GM18858 (cell line): ENCODE data around the gene PLXNC1.

Source experiments
- ATAC-seq: cut with Tn5 transposase; IDR thresholded peaks from one replicate; pipeline ENCODE4 v1.9.1; 2021; ENCODE audit not compliant: unreplicated experiment

The PLXNC1 gene

DNA sequence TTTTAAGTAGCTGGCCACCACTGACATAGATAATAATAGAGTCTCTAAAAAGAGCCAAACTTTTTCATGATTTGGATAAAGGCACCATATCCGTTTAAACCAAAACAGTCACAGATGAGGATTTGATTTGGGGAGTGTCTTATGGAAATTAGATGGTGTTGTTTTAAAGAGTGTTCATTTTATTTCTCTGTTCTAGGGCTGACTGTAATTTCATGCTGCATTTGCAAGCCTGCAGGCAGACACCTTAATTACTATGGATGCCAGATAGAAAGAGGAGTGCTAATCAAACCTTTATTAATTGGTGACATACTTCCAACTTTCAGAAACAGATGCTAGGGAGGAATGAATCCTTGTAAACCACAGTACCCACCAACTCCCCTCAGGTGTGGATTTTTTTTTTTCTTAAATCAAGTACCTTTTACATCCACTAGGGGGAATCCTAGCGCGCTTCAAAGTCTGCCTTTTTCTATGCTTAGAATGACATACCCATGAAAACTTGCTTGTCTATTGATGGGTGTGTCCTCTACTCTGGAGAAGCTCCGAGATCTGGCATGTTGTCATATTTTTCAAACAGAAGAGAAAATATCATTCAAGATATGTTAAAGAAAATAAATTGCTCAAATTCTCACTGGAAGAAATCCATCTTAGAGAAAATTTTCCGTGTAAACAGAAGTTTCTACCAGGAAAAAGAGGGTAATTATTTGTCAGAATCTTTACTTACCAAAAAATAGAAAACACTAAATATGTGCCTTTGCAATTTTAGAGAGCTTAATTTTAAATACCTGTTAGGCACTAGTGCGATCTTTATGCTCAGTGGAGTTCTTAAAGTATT, 14.2 kb upstream of the PLXNC1 start:
- ATAC-seq: peak; percentile 49

DNA sequence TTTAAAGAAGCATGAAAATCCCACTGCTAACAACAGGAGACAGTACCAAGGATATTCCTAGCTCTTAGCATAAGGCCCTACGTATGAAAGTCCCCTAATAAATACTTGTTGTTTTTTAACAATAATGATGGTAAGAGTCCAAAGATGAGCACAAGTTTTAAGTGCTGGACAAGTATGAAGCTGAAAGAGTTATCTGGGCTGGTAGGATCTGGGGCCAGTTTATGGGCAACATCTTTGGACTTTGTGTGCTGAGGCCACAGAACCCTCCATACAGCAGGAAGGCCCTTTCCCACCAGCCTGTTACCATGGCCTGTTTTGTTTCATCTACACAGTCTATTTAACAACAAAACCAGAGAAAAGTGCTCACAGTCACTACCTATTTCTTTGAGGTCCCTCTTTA, 12.5 kb upstream of the PLXNC1 start:
- ATAC-seq: no peak

DNA sequence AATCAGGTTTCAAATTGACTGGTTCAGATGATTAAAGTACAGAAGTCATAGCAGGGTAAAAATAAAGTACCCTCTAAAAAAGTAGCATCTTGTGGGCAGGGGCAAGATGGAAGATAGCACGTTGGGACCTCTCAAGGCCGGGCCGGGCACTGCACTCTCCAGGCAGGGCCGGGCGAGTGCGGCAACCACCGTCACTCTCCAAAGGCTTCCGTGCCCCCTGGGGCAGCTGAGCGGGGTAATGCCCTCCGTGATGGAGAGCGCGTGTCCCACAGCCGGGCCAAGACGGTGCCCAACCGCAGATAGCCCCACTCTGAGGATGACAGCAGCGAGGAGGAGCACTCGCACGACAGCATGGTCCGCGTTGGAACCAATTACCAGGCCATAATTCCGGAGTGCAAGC, 8.6 kb upstream of the PLXNC1 start:
- ATAC-seq: no peak

DNA sequence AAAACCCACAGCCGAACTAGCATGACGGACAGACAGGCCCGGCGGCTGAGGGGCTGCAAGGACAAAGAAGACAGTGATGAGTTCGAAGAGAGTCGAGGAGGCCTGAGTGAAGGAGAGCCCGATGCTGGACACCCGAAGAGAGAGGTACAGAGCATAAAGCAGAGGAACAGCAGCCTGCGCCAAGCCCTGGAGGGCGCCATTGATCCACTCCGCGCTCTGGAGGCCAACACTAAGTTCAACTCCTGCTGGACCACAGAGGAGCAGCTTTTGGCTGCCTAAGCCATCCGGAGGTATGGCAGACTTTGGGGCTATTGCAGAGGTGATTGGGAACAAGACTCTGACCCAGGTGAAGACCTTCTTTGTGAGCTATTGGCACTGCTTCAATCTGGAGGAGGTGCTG, 7.8 kb upstream of the PLXNC1 start:
- no peak for ATAC-seq

DNA sequence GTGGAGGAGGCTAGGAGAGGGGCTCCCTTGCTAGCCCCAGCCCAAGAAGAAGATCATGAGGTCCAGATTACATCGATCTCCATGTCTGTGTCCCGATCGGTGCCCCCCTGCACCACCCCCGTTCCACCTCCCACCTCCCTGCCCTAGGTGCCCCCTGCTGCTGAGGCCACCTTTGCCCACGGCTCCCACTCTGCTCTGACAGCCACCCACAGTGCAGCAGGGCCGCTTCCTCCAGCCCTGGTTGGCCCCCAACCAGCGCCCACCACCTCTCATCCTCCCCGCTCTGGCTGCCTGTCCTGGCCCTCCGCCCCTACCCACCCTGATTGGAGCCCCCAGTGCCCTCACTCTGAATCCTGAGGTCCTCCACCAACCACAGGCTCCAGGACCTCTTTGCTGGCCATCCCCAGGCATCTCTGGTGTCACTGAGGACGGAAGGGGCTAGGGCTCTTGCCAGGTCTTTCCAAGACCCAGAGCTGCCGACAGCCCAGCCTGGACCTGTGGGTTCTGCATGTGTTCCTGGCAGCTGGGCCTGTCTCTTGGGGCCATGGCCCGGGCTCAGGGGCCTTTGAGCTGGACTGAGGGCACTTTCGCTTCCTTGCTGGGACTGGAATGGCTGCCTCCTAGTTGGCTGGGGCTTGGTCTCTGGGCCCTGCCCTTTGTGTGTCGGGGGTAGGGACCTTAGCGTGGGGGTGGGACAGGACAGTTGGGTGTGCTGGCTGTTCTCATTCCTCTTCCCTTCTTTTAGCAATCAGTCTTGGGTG, 7.2 kb upstream of the PLXNC1 start:
- ATAC-seq: no peak

DNA sequence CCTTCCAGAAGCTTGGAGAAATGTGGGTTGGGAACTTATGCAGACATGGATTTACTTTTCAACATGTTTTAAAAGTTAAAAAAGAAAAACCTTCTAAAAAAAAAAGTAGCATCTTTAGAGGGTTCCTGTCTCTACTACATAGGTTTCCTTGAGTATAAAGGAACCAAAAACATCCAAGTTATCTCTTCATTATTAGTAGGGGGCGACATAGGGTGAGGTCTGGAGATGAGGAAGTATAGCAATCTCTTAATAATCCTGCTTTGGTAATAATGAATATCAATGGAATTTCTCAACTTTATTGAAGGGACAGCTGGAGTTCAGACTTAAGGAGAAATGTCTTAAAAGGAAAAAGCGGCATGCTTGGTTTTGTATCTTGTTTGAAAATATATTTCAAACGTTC, 6.5 kb upstream of the PLXNC1 start:
- no peak for ATAC-seq

DNA sequence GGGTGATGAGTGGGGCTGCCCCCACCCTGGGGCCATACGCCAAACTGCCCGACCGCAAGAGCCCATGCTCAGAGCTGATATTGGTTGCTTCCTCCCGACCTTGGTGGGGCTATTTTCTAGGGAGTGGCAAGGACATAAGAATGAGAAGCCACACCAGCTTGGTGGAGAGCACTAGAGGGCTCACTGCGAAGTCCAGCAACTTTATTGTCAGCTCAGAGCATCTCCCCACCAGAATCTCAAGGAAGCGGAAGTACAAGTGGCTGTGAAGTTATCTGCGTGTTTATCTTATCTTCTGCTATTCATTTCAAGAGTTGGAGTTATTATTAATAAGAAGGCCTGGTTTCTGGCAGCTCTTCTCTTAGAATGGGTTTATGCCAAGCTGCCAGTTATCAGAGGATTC, 4.9 kb upstream of the PLXNC1 start:
- ATAC-seq: no peak

DNA sequence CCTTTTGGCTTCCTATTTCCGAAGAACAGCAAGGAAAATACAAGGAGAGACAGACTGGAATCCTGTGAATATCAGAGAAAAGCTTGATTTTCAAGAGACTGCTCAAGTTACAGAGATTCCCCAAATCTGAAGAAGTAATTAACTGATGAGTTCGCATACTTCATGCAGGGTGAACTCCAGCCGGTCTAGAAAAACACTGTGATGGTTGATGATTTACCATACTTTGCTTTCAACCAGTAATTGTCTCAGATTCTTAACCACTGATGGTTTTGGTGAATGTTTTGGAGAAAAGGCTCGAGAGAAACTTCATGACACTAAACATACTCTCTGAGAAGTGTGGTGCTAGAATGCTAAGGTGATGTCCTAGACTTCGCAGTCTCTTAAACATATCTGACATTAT, 4.4 kb upstream of the PLXNC1 start:
- ATAC-seq: no peak

DNA sequence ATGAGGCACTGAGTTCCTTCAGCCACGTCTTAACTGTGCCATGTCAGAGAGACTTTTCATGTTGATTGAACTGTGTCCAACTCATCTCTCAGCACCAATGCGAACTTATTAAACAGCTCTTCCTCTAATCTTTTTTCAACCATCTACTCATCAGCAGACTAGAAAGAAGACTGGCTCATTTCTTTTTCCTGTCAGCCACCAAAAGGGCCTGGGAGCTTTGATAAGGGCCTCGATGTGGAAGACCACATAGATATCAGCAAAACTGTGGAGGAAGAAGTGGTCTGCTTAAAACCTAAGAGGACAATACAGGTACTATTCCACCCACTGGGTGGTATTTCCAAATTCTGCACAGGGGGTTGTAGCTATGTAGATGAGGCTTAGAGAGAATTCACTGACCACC, 3.6 kb upstream of the PLXNC1 start:
- ATAC-seq: no peak

DNA sequence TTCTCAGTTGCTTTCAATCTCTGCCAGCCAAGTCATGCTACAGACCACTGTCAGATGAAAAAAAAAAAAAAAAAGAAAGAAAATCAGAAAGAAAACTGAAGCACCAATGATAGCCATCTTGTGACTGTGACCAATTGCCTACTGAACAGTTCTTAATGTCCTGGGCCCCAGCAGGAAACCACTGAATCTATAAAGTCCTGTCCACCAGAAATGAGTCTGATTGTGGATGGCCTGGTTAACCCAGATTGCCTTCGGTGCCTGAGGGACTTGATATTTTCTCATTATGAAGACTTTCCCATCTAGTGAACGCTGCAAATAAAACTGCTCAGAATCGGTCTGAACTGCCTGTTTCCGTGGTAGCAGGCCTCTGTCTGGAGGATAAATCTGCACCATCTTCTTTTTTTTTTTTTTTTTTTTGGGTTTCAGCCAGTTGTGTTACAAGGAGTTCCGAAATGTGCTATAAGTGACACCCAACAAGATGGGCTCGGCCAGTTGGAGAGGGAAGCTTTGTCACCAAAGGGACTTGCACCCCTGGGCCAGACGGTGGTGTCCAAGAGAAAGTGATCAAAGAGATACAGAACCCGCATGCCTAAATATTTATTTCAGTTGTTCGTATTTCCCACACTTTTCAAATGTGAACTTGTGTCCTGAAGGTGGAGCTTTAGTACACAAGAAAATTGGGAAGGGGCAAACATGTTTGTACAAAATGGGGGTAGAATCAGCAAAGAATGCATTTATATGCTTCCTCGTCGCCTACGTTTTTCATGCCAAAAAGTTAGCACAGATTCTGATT, 3.0 kb upstream of the PLXNC1 start:
- ATAC-seq: no peak

DNA sequence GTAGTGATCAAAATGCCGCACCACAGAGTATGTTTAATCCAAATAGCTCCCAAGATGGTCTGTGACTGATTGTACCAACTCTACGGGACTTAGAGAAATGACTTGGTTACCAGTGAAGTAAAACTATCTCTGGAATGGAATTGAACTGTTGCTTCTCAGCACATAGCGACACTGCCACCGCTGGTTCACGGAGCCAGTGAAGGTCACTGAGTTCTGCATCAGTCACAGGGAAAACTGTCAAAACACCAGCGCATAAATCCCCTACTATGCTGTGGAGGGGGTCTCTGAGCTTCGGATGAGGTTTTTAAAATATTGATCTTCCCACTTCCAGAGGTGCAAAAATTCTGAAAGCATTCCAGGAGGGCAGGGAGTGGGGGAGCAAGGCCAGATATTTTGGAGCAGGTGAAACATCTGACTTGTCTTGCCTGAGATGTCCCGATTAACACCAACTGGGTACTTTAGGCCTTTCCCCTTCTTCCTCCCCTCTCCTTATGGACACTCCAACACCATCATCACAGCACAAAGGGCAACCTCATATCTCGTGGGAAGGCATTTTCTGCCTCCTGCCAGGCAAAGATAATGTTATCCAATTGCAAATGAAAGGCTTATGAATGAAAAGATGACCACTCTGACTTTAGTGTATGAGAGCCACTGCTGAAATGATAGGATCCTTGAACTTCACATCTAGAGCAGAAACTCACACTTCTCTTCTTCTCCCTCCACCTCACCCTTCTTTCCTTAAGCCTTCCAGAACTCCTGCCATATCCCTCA, 2.0 kb upstream of the PLXNC1 start:
- ATAC-seq: no peak

DNA sequence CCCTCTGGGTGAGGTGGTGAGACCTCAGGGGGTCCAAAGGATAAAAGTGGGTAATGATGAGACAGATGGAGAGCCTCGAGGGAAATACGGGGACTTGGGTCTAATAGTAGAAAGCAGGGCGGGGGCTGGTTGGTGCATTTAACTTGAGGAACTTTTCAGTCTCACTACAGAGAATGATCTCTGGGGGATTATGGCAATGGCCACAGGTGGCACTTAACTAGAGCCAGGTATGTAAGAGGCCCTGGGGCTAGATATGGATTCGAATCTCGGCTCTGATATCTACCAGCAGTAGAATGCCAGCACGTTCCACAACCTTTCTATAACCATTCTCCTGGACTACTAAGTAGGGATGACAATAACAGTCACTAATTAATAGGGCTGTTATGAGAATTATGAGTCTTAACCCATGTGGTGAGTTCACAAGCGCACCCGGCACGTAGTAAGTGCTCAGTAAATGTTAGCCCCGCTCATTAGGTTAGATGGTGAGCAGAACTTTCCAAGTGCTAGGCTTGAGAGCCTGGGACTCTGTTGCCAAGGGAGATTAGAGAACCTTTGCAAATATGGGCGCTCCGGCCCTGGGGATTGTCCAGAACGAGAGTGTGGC, 888 bp upstream of the PLXNC1 start:
- no peak for ATAC-seq

DNA sequence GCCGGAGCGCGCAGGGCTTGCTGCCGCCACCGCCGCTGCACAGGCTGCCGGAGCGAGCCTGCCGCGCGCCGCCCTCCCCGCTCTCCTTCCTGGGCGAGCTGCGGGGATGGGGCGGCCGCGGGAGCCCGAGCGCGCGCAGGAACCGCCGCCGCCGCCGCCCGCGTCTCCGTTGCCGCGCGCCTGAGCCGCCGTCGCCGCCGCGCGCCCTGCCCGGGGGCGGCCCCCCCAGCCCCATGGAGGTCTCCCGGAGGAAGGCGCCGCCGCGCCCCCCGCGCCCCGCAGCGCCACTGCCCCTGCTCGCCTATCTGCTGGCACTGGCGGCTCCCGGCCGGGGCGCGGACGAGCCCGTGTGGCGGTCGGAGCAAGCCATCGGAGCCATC, 352 bp downstream of the PLXNC1 start:
- peak; percentile 14 for ATAC-seq

DNA sequence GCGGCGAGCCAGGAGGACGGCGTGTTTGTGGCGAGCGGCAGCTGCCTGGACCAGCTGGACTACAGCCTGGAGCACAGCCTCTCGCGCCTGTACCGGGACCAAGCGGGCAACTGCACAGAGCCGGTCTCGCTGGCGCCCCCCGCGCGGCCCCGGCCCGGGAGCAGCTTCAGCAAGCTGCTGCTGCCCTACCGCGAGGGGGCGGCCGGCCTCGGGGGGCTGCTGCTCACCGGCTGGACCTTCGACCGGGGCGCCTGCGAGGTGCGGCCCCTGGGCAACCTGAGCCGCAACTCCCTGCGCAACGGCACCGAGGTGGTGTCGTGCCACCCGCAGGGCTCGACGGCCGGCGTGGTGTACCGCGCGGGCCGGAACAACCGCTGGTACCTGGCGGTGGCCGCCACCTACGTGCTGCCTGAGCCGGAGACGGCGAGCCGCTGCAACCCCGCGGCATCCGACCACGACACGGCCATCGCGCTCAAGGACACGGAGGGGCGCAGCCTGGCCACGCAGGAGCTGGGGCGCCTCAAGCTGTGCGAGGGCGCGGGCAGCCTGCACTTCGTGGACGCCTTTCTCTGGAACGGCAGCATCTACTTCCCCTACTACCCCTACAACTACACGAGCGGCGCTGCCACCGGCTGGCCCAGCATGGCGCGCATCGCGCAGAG, 873 bp downstream of the PLXNC1 start:
- peak; percentile 21 for ATAC-seq

DNA sequence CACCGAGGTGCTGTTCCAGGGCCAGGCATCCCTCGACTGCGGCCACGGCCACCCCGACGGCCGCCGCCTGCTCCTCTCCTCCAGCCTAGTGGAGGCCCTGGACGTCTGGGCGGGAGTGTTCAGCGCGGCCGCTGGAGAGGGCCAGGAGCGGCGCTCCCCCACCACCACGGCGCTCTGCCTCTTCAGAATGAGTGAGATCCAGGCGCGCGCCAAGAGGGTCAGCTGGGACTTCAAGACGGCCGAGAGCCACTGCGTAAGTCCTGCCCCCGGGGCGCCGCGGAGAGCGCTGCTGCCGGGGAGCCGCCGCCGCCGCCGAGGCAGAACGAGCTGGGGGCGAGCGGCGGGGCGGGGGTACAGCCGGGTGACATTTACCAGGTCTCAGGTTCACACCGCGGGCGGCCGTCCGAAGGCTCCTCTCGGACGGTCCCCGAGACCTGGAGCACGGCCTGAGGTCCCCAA, 1.4 kb downstream of the PLXNC1 start:
- peak; percentile 2 for ATAC-seq

DNA sequence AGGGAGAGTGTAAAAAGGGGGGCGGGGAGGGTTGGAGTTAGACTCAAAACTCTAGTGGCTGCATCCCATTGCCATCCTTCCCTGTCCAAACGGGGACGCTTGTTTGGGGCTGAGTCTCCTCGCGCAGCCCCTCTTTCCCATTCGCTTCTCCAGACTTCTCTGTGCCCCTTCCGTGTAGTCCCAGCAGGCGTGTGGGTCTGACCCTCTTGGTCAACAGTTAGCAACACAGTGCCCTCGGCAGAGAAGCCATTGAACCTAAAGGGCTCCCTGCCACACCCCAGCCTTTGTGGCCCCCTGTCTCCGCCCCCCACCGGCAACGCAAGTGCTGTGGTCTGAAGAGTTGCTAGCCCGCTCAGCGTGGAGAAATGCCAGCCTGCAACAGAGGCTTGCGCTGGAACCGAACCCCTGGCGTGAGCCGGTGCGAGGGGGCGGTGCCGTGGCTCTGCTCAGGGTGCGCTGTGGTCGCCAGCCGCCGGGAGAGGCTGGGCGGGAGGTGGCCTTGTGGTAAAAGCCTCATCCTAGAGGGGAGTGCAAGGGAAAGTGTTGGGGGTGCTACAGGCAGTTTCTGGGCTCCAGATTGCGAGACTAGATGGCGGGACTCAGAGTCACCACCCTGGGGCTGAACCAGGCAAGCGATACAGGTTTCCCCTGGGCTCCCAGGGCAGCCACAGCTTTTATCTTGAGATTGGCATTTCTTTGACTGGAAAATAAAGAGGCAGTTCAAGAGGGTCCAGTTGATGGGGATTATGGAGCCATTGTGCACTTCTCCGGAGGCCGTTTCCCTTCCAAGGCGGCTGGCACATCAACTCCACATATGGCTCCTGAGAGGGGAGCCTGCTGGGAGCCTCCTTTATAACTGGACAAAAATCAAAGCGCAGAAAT, 2.1 kb downstream of the PLXNC1 start:
- ATAC-seq: no peak

DNA sequence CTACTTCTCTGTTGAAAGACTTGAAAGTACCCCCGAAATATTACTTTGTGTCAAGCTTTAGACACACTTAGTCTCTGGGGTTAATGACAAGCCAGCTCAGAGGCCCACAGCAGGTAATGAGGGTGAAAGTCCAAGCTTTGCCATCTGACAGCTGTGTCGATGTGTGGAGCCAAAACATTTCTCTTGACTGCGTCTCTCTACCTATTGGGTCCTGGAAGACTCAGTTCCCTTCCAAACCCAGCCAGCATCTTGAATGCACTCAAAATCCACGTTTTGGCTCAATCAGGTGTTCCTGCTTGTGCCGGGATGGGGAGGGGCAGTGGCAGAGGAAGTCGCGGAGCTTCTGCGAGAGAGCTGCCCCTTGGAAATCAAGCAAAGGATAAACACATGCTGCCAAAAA, 3.2 kb downstream of the PLXNC1 start:
- ATAC-seq: no peak

DNA sequence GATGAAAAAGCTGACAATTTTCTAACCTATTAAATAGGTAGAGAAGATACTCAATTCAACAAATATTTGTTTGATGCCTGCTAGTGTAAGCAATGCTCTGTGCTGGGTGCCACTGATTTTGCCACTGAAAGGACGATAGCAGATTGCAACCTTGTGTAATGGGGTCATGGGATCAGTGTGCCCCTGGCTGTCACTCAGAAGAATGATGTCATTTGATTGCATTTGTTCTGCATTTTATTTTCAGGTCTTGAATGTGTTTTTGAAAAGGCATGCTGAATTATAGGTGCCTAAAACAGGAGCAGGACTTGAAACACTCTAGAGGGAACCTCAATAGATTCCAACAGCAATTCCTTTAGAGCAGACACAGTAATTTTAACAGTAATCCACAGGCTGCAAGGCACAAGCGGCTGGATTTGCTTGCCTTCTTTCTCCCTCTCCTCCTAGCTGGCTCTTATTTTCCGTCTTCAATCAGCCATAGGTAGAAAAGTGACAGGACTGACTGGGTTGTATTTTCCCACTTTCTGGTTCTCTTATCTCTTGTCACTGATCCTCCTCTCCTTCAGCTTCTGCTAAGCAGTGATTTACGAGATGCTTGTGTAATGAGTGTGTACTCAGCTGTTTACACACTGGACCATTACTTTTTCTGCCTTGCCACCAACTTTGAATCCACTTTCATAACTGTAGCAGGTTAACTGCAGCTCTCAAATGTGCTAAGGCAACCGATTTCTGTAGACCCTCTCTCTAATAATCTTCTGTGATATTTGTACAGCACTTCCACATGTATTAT, 4.1 kb downstream of the PLXNC1 start:
- ATAC-seq: no peak
